GM12873 (cell line): Measurements from ENCODE around the gene RHPN2.

Experiments used
- TF ChIP-seq, protein P1 (sequence below): IDR thresholded peaks from 2 replicates; pipeline ENCODE4 v1.5.1; 2012; ENCODE audit warnings: low read depth, mild to moderate bottlenecking, moderate library complexity, low read length, control low read depth; ENCODE audit not compliant: insufficient read depth; ENCODE audit errors: missing control alignments

The RHPN2 gene

DNA sequence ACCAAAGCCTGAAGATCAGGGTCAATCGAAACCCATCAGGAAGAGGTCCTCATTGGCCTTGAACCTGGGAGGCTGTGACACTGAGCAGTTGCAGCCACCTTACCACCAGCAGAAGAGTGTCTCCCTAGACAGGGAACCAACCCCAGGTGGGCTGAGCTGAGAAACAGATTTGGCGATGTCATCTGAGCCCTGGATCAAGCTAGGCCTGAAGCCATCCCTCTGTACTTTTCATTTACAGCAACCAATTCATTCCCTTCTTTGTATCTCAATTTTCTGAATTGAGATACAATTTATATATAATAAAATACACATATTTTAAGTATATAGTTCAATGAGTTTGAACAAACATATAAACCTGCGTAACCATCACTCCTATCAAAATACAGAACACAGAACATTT, 14.6 kb downstream of the RHPN2 start:
- TF ChIP-seq, protein P1, sequence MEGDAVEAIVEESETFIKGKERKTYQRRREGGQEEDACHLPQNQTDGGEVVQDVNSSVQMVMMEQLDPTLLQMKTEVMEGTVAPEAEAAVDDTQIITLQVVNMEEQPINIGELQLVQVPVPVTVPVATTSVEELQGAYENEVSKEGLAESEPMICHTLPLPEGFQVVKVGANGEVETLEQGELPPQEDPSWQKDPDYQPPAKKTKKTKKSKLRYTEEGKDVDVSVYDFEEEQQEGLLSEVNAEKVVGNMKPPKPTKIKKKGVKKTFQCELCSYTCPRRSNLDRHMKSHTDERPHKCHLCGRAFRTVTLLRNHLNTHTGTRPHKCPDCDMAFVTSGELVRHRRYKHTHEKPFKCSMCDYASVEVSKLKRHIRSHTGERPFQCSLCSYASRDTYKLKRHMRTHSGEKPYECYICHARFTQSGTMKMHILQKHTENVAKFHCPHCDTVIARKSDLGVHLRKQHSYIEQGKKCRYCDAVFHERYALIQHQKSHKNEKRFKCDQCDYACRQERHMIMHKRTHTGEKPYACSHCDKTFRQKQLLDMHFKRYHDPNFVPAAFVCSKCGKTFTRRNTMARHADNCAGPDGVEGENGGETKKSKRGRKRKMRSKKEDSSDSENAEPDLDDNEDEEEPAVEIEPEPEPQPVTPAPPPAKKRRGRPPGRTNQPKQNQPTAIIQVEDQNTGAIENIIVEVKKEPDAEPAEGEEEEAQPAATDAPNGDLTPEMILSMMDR = no peak

DNA sequence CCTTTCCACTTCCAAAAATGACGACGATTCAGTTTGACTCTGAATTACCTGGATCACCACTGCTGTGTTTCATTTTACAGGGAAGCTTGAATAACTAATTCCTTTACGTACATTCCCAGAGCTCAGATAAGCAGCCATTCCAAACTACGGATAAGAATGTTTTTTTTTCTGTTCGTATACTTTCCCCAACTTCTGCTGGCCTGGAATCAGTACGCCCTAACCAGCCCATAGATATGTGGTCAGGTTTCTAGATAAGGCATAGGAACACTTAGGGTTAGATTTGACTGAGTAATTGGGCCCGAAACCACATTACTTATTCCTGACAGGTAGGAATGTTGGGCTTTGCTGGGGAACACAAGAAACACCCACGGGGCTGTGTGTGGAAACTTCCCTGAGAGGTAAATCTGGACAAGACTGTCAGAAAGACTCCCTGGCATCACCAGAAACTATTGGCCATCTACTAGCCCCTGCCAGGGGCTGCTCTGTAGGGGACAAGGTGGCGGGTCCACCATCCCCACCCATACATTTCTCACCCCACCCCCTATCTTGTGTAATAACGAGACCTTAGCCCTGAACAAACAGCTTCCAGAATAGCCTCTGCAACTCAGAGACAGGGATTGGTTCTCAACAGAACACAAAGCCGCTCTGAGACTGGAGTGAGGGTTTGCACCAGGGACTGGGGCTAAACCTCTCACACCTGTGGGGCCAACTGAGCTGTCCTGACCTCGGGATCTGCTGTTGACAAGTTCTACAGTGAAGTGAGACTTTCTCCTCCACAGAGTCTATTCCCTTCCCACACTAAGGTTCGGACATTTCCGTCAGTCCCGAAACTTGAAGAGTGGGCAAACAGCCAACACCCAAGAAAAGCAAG, 15.6 kb downstream of the RHPN2 start:
- TF ChIP-seq, protein P1 = no peak

DNA sequence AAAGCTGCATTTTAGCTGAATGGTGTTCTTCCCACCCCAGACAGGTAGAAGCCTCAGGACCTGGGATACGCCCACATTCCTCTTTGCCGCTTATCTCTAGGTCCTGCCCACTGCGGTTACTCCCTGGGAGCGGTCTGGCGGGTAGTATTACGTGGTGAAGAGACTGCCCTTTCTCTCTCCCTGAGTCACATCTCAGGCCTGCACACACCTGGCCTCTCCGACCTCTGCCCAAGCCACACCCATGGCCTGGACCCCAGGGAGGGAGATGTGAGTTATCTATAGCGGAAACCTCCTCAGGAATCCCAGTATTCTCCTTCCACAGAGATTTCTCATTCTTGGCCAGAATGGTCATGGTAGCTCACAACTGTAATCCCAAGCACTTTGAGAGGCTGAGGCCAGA, 17.3 kb downstream of the RHPN2 start:
- TF ChIP-seq, protein P1 = no peak

DNA sequence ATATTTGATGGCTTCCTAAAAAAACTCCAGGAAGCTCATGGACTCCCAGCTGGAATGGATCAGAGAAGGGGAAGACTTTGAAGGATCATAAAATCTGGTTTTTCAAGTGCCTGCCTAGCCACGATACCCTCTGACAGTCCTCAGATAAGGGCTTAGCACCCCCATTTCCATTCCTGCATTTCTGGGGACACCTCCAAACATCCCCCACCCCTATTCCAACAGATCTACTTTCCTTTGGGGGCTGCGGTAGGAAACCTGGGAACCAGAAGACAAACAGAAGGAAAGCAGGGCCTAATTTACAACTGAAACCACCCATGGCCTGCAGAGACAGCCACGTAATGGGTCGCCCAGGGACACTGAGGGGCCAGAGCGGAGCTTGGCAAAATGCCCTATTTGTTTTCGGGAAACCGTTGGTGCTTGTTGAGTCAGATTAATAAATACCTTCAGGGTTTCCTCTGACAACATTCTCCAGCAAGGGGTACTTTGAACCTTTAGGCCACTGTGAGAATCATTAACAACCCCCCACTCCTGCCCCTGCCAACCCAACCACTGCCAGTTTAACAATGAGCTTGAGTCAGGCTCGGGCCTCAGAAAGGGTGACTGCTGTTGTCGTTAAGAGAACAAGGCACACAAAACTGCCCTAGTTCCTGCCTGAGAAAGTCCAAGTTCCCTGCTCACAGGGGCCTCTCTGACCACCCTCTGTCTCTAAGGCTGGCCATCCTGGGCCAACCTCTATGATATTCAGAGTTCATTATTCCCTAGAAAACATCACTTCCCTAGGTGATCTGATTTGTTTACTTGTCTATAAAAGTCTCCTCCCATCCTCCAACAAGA, 23.5 kb downstream of the RHPN2 start:
- TF ChIP-seq, protein P1 = no peak

DNA sequence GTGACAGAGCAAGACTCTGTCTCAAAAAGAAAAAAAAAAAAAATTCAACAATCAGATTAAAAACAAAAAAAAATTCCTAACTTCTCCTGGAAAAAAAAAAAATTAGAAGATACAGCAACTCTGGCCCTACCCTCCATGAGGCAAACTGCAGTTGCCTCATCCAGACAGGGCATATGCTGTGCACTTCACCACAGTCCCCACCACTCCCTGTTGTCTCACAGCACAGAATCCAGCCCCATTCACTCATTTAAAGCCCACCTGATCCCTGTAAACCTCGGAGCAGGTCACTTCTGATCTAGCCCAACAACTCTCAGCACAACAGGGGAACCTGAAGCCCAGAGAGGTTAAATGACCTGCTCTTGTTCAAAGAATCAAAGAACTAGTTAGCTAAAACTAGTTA, 24.9 kb downstream of the RHPN2 start:
- TF ChIP-seq, protein P1 = no peak

DNA sequence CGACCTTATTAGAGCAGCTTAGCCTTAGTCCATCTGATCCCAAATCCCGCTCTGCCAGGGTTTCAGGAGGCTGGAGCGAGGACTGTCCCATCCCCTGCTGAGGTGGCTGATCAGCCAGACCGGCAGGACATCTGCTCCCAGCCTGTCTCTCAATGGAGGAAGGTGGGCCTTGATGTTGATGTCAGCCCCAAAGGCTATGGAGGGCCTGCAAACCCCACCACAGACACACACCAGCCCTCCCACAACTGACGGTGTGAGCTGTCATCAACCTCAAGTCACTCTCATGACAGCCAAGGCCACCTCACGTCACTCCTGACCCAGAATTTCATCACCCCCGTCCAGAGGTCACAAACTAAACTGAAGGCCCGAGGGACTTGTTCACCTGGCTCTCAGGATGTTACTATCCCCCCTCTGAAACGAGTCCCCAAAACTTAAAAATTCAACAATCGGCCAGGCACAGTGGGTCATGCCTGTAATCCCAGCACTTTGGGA, 25.5 kb downstream of the RHPN2 start:
- TF ChIP-seq, protein P1 = no peak

DNA sequence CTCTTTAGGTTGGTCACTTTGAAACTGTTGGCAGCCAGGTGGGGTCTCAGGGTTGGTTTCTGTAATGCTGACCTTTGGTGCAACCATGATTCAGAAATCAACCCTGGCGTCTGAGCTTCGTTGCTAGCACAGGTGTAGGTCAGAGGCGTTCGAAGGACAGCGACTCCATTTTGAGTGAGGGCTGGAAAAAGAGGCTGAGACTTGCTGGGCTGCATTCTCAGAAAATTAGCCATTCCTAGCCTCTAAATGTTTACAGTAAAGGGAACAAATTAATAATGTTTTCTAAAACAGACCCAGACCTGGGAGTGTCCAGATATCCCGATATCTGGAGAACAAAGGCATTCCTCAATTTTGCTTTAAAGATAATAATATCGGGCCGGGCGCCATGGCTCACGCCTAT, 29.2 kb downstream of the RHPN2 start:
- TF ChIP-seq, protein P1 = no peak
